DOHH2 (cell line): Measurements from ENCODE around the gene HOXB3.

Source experiments
- EZH2phosphoT487 ChIP-seq: fragments of 200-600 bp; sonication (generic); IDR thresholded peaks from 2 replicates; pipeline ENCODE4 v1.6.1; 2017; ENCODE audit warnings: borderline replicate concordance, mild to moderate bottlenecking, antibody characterized with exemption, low read length, moderate library complexity, mixed read lengths
- TF ChIP-seq, protein P1 (sequence below): fragments of 200-600 bp; sonication (generic); IDR thresholded peaks from one replicate; pipeline ENCODE4 v1.5.1; 2014; ENCODE audit warnings: antibody characterized with exemption, mild to moderate bottlenecking, low read depth, low read length; ENCODE audit not compliant: poor library complexity, severe bottlenecking

DNA sequence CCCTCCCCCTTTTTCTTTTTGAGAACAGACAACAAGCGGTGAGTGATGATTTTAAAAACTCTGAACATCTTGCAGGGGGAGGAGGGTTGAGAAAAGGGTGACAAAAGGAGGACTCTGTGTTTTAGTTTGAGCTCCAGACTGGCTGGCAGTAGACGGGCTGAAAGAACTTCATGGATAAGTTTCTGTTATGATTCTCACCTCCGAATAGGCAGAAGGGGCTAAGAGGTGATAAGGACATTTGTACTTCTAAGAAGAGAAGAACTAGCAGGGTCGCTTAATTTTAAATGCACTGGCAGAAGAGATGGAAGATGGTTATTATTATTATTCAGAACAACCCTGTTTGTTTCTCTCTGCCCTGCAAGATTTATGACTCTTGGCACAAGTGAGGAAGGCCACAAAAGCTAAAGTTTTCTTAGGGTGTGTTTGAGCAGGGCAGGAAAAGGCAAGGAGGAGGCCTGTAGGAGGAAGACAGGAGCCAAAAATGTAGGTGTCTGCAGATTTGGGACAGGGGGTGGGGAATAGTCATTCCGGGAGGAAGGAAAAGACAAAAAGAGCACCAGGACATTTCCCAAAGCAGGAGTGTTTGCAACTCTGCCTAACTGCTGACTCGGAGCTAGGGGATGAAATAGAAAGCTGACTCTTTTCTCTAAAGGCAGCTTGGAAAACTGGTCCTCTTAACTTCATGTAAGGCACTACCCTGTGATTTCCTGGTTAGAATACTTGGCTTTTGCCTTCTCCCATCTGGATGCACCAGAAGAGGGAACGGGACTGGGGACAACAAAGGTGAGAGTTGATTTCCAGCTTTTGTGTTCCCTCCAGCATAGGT lies 33.3 kb downstream of the HOXB3 start:
- TF ChIP-seq, protein P1, sequence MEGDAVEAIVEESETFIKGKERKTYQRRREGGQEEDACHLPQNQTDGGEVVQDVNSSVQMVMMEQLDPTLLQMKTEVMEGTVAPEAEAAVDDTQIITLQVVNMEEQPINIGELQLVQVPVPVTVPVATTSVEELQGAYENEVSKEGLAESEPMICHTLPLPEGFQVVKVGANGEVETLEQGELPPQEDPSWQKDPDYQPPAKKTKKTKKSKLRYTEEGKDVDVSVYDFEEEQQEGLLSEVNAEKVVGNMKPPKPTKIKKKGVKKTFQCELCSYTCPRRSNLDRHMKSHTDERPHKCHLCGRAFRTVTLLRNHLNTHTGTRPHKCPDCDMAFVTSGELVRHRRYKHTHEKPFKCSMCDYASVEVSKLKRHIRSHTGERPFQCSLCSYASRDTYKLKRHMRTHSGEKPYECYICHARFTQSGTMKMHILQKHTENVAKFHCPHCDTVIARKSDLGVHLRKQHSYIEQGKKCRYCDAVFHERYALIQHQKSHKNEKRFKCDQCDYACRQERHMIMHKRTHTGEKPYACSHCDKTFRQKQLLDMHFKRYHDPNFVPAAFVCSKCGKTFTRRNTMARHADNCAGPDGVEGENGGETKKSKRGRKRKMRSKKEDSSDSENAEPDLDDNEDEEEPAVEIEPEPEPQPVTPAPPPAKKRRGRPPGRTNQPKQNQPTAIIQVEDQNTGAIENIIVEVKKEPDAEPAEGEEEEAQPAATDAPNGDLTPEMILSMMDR = no peak
- TF ChIP-seq EZH2phosphoT487 = no peak
